Activated CD8-positive, alpha-beta memory T cell treated with anti-CD3 and anti-CD28 coated beads, Interleukin-2, amount 50 U/mL, for 1 hour (primary cell): ENCODE results near the gene USP12.
"Not testable (repeated sequence)": the region's sequence is repeated elsewhere in the genome, so short reads cannot be mapped to it uniquely, and the experiment has no call there.

Experiments used
- DNase-seq: peaks from one replicate; pipeline ENCODE4 v3.0.0-alpha.2; 2020; ENCODE audit errors: extremely low read depth

USP12 gene

GRCh38 chr13:27149702-27150101 is 21.9 kb downstream of the USP12 start:
- DNase-seq: no peak

GRCh38 chr13:27148900-27149299 is 22.7 kb downstream of the USP12 start:
- no peak for DNase-seq

- DNase-seq: no peak
Observed at GRCh38 chr13:27147530-27148170, 24.0 kb downstream of the USP12 start.

GRCh38 chr13:27141746-27142145 is 29.9 kb downstream of the USP12 start:
- DNase-seq: no peak

- DNase-seq: not testable (repeated sequence)
Observed at GRCh38 chr13:27141159-27141558, 30.5 kb downstream of the USP12 start.

- no peak for DNase-seq
Observed at GRCh38 chr13:27140060-27140459, 31.6 kb downstream of the USP12 start.

- no peak for DNase-seq
Observed at GRCh38 chr13:27139565-27139964, 32.0 kb downstream of the USP12 start.

- DNase-seq: no peak
Observed at GRCh38 chr13:27138457-27139093, 33.0 kb downstream of the USP12 start.

- DNase-seq: no peak
Observed at GRCh38 chr13:27137759-27138158, 33.9 kb downstream of the USP12 start.

- no peak for DNase-seq
Observed at GRCh38 chr13:27135023-27135422, 36.6 kb downstream of the USP12 start.

- DNase-seq: no peak
Observed at GRCh38 chr13:27133889-27134288, 37.7 kb downstream of the USP12 start.

- DNase-seq: no peak
Observed at GRCh38 chr13:27132538-27132937, 39.1 kb downstream of the USP12 start.

- DNase-seq: no peak
Observed at GRCh38 chr13:27131906-27132305, 39.7 kb downstream of the USP12 start.

- peak; percentile 43 for DNase-seq
Observed at GRCh38 chr13:27130979-27131623, 40.5 kb downstream of the USP12 start.

GRCh38 chr13:27130223-27130978 is 41.2 kb downstream of the USP12 start:
- DNase-seq: no peak

GRCh38 chr13:27128825-27129627 is 42.6 kb downstream of the USP12 start:
- no peak for DNase-seq

GRCh38 chr13:27126859-27127258 is 44.8 kb downstream of the USP12 start:
- no peak for DNase-seq

GRCh38 chr13:27125357-27126282 is 46.0 kb downstream of the USP12 start:
- no peak for DNase-seq

- DNase-seq: no peak
Observed at GRCh38 chr13:27124571-27124970, 47.0 kb downstream of the USP12 start.

GRCh38 chr13:27123445-27123844 is 48.2 kb downstream of the USP12 start:
- DNase-seq: not testable (repeated sequence)

- DNase-seq: no peak
Observed at GRCh38 chr13:27122036-27122435, 49.6 kb downstream of the USP12 start.
